ENCODE measurements around the gene SUSD3.

Gene SUSD3

GRCh38 chr9:93017621-93018020 is 40.9 kb upstream of the SUSD3 start:
- ATAC-seq (ENCODE audit: insufficient read depth, low read depth) (no peak), DNase-seq (no peak)
- Histone ChIP-seq H3K36me3 (ENCODE audit: insufficient read depth, low read length) (peaks cover 79% of the 10 kb centered on the region), H3K9ac (ENCODE audit: low read depth, low read length) (no peak overlapping the region), H4K20me1 (ENCODE audit: insufficient read depth, low read length) (no peaks in the 10 kb centered on the region), H2AFZ (ENCODE audit: low read depth, low read length) (no peak overlapping the region), H3K79me2 (ENCODE audit: insufficient read depth, low read length) (no peaks in the 10 kb centered on the region), H3K4me1 (ENCODE audit: insufficient read depth, low read length) (no peaks in the 10 kb centered on the region), H3K27ac (ENCODE audit: low read length) (no peak overlapping the region), H3K4me3 (ENCODE audit: low read depth in 1 of 2, low read length in 2 of 2) (no peak overlapping the region), H3K4me2 (ENCODE audit: insufficient read depth, low read length) (no peak overlapping the region), H3K27me3 (ENCODE audit: insufficient read depth, low read length, poor library complexity) (no peaks in the 10 kb centered on the region), H3K9me3 (ENCODE audit: insufficient read depth, low read length, severe bottlenecking) (no peaks in the 10 kb centered on the region)
- TF ChIP-seq EZH2 (IDR thresholded peaks at IDR 0.05; ENCODE audit: borderline replicate concordance, low read depth, low read length, severe bottlenecking): no peak
- no peak for TF ChIP-seq CTCF (IDR thresholded peaks at IDR 0.05; ENCODE audit: borderline replicate concordance, extremely low read depth, low read length, poor library complexity, severe bottlenecking)

GRCh38 chr9:93020151-93020550 is 38.4 kb upstream of the SUSD3 start:
- Histone ChIP-seq H4K20me1 (ENCODE audit: insufficient read depth, low read length) (0 out of 2 replicates have a peak, but pooled peaks cover 3% of the 10 kb centered on the region), H3K4me2 (ENCODE audit: insufficient read depth, low read length) (no peak overlapping the region), H3K27me3 (ENCODE audit: insufficient read depth, low read length, poor library complexity) (no peaks in the 10 kb centered on the region), H3K27ac (ENCODE audit: low read length) (no peak overlapping the region), H3K9me3 (ENCODE audit: insufficient read depth, low read length, severe bottlenecking) (no peaks in the 10 kb centered on the region), H3K79me2 (ENCODE audit: insufficient read depth, low read length) (no peaks in the 10 kb centered on the region), H2AFZ (ENCODE audit: low read depth, low read length) (no peak overlapping the region), H3K9ac (ENCODE audit: low read depth, low read length) (no peak overlapping the region), H3K4me1 (ENCODE audit: insufficient read depth, low read length) (peaks cover 11% of the 10 kb centered on the region), H3K4me3 (ENCODE audit: low read depth in 1 of 2, low read length in 2 of 2) (no peak overlapping the region), H3K36me3 (ENCODE audit: insufficient read depth, low read length) (peaks cover 81% of the 10 kb centered on the region)
- TF ChIP-seq CTCF (IDR thresholded peaks at IDR 0.05; ENCODE audit: borderline replicate concordance, extremely low read depth, low read length, poor library complexity, severe bottlenecking): no peak
- no peak for TF ChIP-seq EZH2 (IDR thresholded peaks at IDR 0.05; ENCODE audit: borderline replicate concordance, low read depth, low read length, severe bottlenecking)
- DNase-seq: no peak
- no peak for ATAC-seq (ENCODE audit: insufficient read depth, low read depth)

GRCh38 chr9:93020771-93021670 is 37.5 kb upstream of the SUSD3 start:
- Histone ChIP-seq H3K4me1 (ENCODE audit: insufficient read depth, low read length) (peaks cover 19% of the 10 kb centered on the region), H3K36me3 (ENCODE audit: insufficient read depth, low read length) (peaks cover 84% of the 10 kb centered on the region), H4K20me1 (ENCODE audit: insufficient read depth, low read length) (0 out of 2 replicates have a peak, but pooled peaks cover 3% of the 10 kb centered on the region), H3K9me3 (ENCODE audit: insufficient read depth, low read length, severe bottlenecking) (no peaks in the 10 kb centered on the region), H3K27me3 (ENCODE audit: insufficient read depth, low read length, poor library complexity) (no peaks in the 10 kb centered on the region), H2AFZ (ENCODE audit: low read depth, low read length) (no peak overlapping the region), H3K4me2 (ENCODE audit: insufficient read depth, low read length) (no peak overlapping the region), H3K79me2 (ENCODE audit: insufficient read depth, low read length) (no peaks in the 10 kb centered on the region), H3K27ac (ENCODE audit: low read length) (no peak overlapping the region; the same call in 1 of the 2 replicates), H3K9ac (ENCODE audit: low read depth, low read length) (no peak overlapping the region), H3K4me3 (ENCODE audit: low read depth in 1 of 2, low read length in 2 of 2) (no peak overlapping the region)
- TF ChIP-seq CTCF (IDR thresholded peaks at IDR 0.05; ENCODE audit: borderline replicate concordance, extremely low read depth, low read length, poor library complexity, severe bottlenecking) (no peak), EZH2 (IDR thresholded peaks at IDR 0.05; ENCODE audit: borderline replicate concordance, low read depth, low read length, severe bottlenecking) (no peak)
- DNase-seq (peak; percentile 26), ATAC-seq (ENCODE audit: insufficient read depth, low read depth) (peak; percentile 50; the same call in 2 of the 3 replicates)
